GF-D8 (cell line): Measurements from ENCODE around the gene DHX15.

Experiments
- DNase-seq: peaks from one replicate; lab custom pipeline; 2025; lab: John Stamatoyannopoulos, UW

The DHX15 gene

DNA sequence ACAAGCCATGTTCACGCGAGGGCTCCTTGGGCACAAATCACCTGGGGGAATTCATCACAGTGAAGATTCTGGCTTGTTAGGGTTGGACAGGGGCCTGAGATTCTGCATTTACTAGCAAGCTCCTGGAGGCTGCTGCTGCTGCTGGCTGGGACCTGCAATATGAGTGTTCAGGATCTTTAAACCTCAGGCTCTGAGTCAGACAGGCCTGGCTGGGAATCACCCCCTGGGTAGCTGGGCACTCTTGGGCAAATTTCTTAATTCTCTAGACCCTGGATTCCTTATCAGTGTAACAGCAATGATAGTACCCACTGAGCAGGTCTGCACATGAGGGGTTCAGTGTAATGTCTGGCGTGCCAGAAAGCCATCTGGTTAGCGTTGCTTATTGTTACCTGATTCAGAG is 101.5 kb downstream of the DHX15 start:
- no peak for DNase-seq

DNA sequence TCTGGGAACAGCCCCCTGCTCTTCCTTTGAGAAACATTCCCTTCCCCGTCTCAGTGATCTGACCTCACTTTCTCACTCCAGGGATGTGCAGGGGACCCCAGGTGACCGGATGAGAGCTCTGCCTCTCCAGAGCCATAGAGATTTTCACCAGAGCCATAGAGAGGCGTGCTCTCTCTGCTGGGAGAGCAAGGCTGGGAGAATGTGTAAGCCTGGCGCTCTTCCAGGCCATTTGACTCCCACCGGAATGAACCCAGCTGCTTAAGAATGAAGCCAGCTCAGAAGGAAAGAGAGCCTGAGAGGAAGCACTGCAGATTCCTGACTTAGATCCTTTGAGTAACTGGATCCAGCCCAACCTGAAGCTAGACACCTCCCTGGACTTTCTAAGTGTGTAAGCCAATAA is 106.4 kb downstream of the DHX15 start:
- no peak for DNase-seq
